SK-N-SH (cell line): ENCODE results near the gene EYA2. TPM values are rescaled to one million over a fixed set of nuclear protein-coding genes. Genes with fewer than 3 reads are reported as not detected.
A peak's percentile ranks its signal among the peaks of the same experiment; 100 is the strongest.
"Not testable (repeated sequence)": the region's sequence is repeated elsewhere in the genome, so short reads cannot be mapped to it uniquely, and the experiment has no call there.

Source experiments
- CTCF ChIA-PET: fragments of 300-600, 350-600 bp; formaldehyde crosslinking; extraction: SDS; loops from one replicate; lab custom pipeline; 2021; lab: Yijun Ruan, JAX
- POLR2A ChIA-PET: fragments of 350-600 bp; sonication (Branson Sonifier 250); formaldehyde crosslinking; extraction: SDS; loops from one replicate; lab custom pipeline; 2020; ENCODE audit warnings: antibody characterized with exemption, inconsistent platforms; lab: Yijun Ruan, JAX
- DNase-seq: peaks from one replicate; pipeline ENCODE4 v3.0.0; 2012
- H2AFZ ChIP-seq: fragments of 200-600 bp; sonication (generic); 2 replicates; pipeline ENCODE4 v1.8.1; 2016; ENCODE audit warnings: antibody characterized with exemption, mild to moderate bottlenecking, low read depth
- H3F3A ChIP-seq: fragments of 200-600 bp; sonication (generic); replicated peaks from 2 replicates; pipeline ENCODE3; 2016; ENCODE audit warnings: antibody characterized with exemption, mild to moderate bottlenecking; ENCODE audit not compliant: insufficient read depth
- H3K27ac ChIP-seq, 2 experiments: fragments of 200-500 bp in 1 of 2; fragments of 200-600 bp in 1 of 2; sonication (Bioruptor generic) in 1 of 2; sonication (generic), shearing (Covaris generic) in 1 of 2; 2 replicates each; pipeline versions ENCODE4 v1.5.1 to v1.6.1; 2014 to 2016; ENCODE audit warnings: low read depth in 2 of 2, inconsistent platforms in 1 of 2, low read length in 1 of 2, mild to moderate bottlenecking in 1 of 2, mixed read lengths in 1 of 2
- H3K27me3 ChIP-seq: fragments of 200-600 bp; sonication (generic), shearing (Covaris generic); 2 replicates; pipeline ENCODE4 v1.6.1; 2016; ENCODE audit warnings: mixed run types; ENCODE audit not compliant: insufficient read depth
- H3K36me3 ChIP-seq, 2 experiments: fragments of 200-500 bp in 1 of 2; fragments of 200-600 bp in 1 of 2; sonication (Bioruptor generic) in 1 of 2; sonication (generic) in 1 of 2; replicated peaks in 1 of 2; 2 replicates each; pipeline versions ENCODE3 to v1.5.1; 2014 to 2016; ENCODE audit warnings: low read length in 1 of 2, mild to moderate bottlenecking in 1 of 2; ENCODE audit not compliant: insufficient read depth in 2 of 2, control insufficient read depth in 1 of 2
- H3K4me1 ChIP-seq, 2 experiments: fragments of 200-500 bp in 1 of 2; fragments of 200-600 bp in 1 of 2; sonication (Bioruptor generic) in 1 of 2; sonication (generic), shearing (Covaris generic) in 1 of 2; 2 replicates each; pipeline versions ENCODE4 v1.5.1 to v1.6.1; 2014 to 2016; ENCODE audit warnings: low read depth in 1 of 2, low read length in 1 of 2, mixed run types in 1 of 2; ENCODE audit not compliant: insufficient read depth in 2 of 2, control insufficient read depth in 1 of 2
- H3K4me2 ChIP-seq: fragments of 200-600 bp; sonication (generic), shearing (Covaris generic); 2 replicates; pipeline ENCODE4 v1.6.1; 2017; ENCODE audit warnings: mixed run types
- H3K4me3 ChIP-seq, 2 experiments: fragments of 200-500 bp in 1 of 2; fragments of 200-600 bp in 1 of 2; sonication (Bioruptor generic) in 1 of 2; sonication (generic), shearing (Covaris generic) in 1 of 2; 2 replicates each; pipeline versions ENCODE4 v1.5.1 to v1.8.1; 2014 to 2016; ENCODE audit warnings: low read depth in 2 of 2, inconsistent platforms in 1 of 2, low read length in 1 of 2, mild to moderate bottlenecking in 1 of 2, mixed read lengths in 1 of 2, moderate library complexity in 1 of 2
- H3K79me2 ChIP-seq: fragments of 200-600 bp; sonication (generic); 2 replicates; pipeline ENCODE4 v1.8.1; 2017; ENCODE audit warnings: mild to moderate bottlenecking; ENCODE audit not compliant: insufficient read depth
- H3K9ac ChIP-seq: fragments of 200-600 bp; sonication (generic); 2 replicates; pipeline ENCODE4 v1.6.1; 2017; ENCODE audit warnings: mixed run types
- H3K9me2 ChIP-seq: fragments of 200-600 bp; sonication (generic); 2 replicates; pipeline ENCODE4 v1.6.1; 2017; ENCODE audit warnings: mixed run types
- H3K9me3 ChIP-seq: fragments of 200-600 bp; sonication (generic); 2 replicates; pipeline ENCODE4 v1.6.1; 2017; ENCODE audit warnings: mixed run types, mild to moderate bottlenecking, moderate library complexity
- H4K20me1 ChIP-seq: fragments of 200-600 bp; sonication (generic); 2 replicates; pipeline ENCODE4 v1.6.1; 2017; ENCODE audit warnings: mild to moderate bottlenecking, mixed run types; ENCODE audit not compliant: insufficient read depth
- CTCF ChIP-seq: fragments of 200-600 bp; sonication (generic); IDR thresholded peaks from 2 replicates; pipeline ENCODE4 v1.6.1; 2017; ENCODE audit warnings: antibody characterized with exemption, mild to moderate bottlenecking, moderate library complexity
- ELF1 ChIP-seq: IDR thresholded peaks from 2 replicates; pipeline ENCODE4 v1.4.0; 2012
- EP300 ChIP-seq, 2 experiments: IDR thresholded peaks; 2 replicates each; pipeline versions ENCODE4 v1.4.0 to v1.6.1; 2012; ENCODE audit warnings: borderline replicate concordance in 1 of 2, low read depth in 1 of 2, low read length in 1 of 2
- EZH2phosphoT487 ChIP-seq: fragments of 200-600 bp; sonication (generic); IDR thresholded peaks from 2 replicates; pipeline ENCODE4 v1.6.1; 2017; ENCODE audit warnings: low read depth, mixed run types, mild to moderate bottlenecking, antibody characterized with exemption, moderate library complexity, borderline replicate concordance
- FOSL2 ChIP-seq: IDR thresholded peaks from 2 replicates; pipeline ENCODE4 v1.4.0; 2012; ENCODE audit warnings: low read depth, mild to moderate bottlenecking, moderate library complexity, borderline replicate concordance
- FOXJ3 ChIP-seq: sonication (generic); formaldehyde crosslinking; IDR thresholded peaks from 2 replicates; pipeline ENCODE4 v1.5.1; 2020; ENCODE audit warnings: mild to moderate bottlenecking, missing genetic modification reagents
- MEF2A ChIP-seq: IDR thresholded peaks from 2 replicates; pipeline ENCODE4 v1.4.0; 2012; ENCODE audit warnings: low read depth, borderline replicate concordance
- MXI1 ChIP-seq: IDR thresholded peaks from 2 replicates; pipeline ENCODE4 v1.6.1; 2012; ENCODE audit warnings: mild to moderate bottlenecking, low read depth, low read length, improper control_type of control experiment
- PBX3 ChIP-seq: IDR thresholded peaks from 2 replicates; pipeline ENCODE4; 2012
- RAD21 ChIP-seq: IDR thresholded peaks from 2 replicates; pipeline ENCODE4 v1.6.1; 2012; ENCODE audit warnings: mild to moderate bottlenecking, low read length
- SIN3A ChIP-seq: IDR thresholded peaks from 2 replicates; pipeline ENCODE4 v1.6.1; 2012; ENCODE audit warnings: low read depth, mild to moderate bottlenecking, low read length, moderate library complexity, borderline replicate concordance
- TAF1 ChIP-seq: IDR thresholded peaks from 2 replicates; pipeline ENCODE4 v1.6.1; 2012; ENCODE audit warnings: low read depth, mild to moderate bottlenecking, low read length, moderate library complexity, borderline replicate concordance
- YY1 ChIP-seq: IDR thresholded peaks from 2 replicates; pipeline ENCODE4 v1.4.0; 2012; ENCODE audit warnings: low read depth, mild to moderate bottlenecking
- ZBTB33 ChIP-seq: IDR thresholded peaks from 2 replicates; pipeline ENCODE4 v1.4.0; 2012; ENCODE audit warnings: low read depth, borderline replicate concordance
- WGBS: methylation state at CpG from one replicate; pipeline ENCODE4 v1.1.6; 2017; ENCODE audit warnings: low lambda C conversion rate; 5-methylcytosine and 5-hydroxymethylcytosine counted together
- polyA plus RNA-seq, 3 experiments: library from polyadenylated mRNA; depleted of rRNA; stranded (reverse); fragments of >200 nt; gene quantifications; 2 replicates each; pipeline ENCODE4 v1.2.3, GENCODE V29; 2012

Gene EYA2
- polyA plus RNA-seq, 1 of the 3 experiments (the other 2 are of a cell fraction) = 0.05 TPM

GRCh38 chr20:47204008-47204849 is 309.6 kb downstream of the EYA2 start:
- no peak overlapping the region for H3K4me3 ChIP-seq
- H3K36me3 ChIP-seq = peaks cover 5 to 8% of the 10 kb centered on the region in 2 experiments
- no peaks in the 10 kb centered on the region for H3K9me3 ChIP-seq
- no peak for DNase-seq
- TF ChIP-seq ZBTB33 (no peak), MEF2A (peak; percentile 48; the same call in 1 of the 2 replicates)
- no peaks in the 10 kb centered on the region for H3K9me2 ChIP-seq
- H4K20me1 ChIP-seq = no peaks in the 10 kb centered on the region
- ChIA-PET CTCF (interaction anchor here (0.6 to 16.2 kb wide), 12 partner anchors 8 to 1416 kb away, joined by 3 to 323 read pairs (median 6); no protein-coding TSS in a partner anchor), POLR2A (no interaction called here)
- H3K27ac ChIP-seq = no peak overlapping the region
- H3K27me3 ChIP-seq = no peaks in the 10 kb centered on the region
- H3K4me1 ChIP-seq = peaks cover 0 to 3% of the 10 kb centered on the region in 2 experiments; a peak in 1 of 4 replicates
- no peak overlapping the region for H3K4me2 ChIP-seq
- H3K9ac ChIP-seq = no peak overlapping the region
- peaks cover 5% of the 10 kb centered on the region for H3F3A ChIP-seq
- H3K79me2 ChIP-seq = no peaks in the 10 kb centered on the region
- WGBS = 86% methylated on average over 12 of the region's 12 CpGs
- H2AFZ ChIP-seq = no peak overlapping the region

- H3K27me3 ChIP-seq, H3K79me2 ChIP-seq, H3K27ac ChIP-seq, H3K4me1 ChIP-seq, POLR2A ChIA-PET, H4K20me1 ChIP-seq, H3K4me2 ChIP-seq, H3K4me3 ChIP-seq, DNase-seq, H3K9me3 ChIP-seq, H3K9me2 ChIP-seq, H3K9ac ChIP-seq, H3F3A ChIP-seq, H2AFZ ChIP-seq: not testable (repeated sequence)
- H3K36me3 ChIP-seq = peaks cover 11% of the 10 kb centered on the region in 2 experiments
- CTCF ChIA-PET = interaction anchor here (0.6 to 16.2 kb wide), 20 partner anchors 8 to 452 kb away, joined by 3 to 323 read pairs (median 6); no protein-coding TSS in a partner anchor
- 92% methylated on average over 11 of the region's 11 CpGs for WGBS
Measured at GRCh38 chr20:47204850-47205122, 310.1 kb downstream of the EYA2 start.

- H3F3A ChIP-seq = peaks cover 5% of the 10 kb centered on the region
- peaks cover 16 to 20% of the 10 kb centered on the region in 2 experiments for H3K36me3 ChIP-seq
- no peaks in the 10 kb centered on the region for H3K9me2 ChIP-seq
- H3K27ac ChIP-seq = no peak overlapping the region; a peak in 1 of 4 replicates
- H3K27me3 ChIP-seq = no peaks in the 10 kb centered on the region
- peak; percentile 78 for DNase-seq
- no peaks in the 10 kb centered on the region for H4K20me1 ChIP-seq
- H3K4me1 ChIP-seq = peaks cover 0 to 3% of the 10 kb centered on the region in 2 experiments; a peak in 1 of 4 replicates
- ChIA-PET CTCF (interaction anchor here (0.6 to 16.2 kb wide), 42 partner anchors 8 to 541 kb away, joined by 3 to 323 read pairs (median 4); no protein-coding TSS in a partner anchor), POLR2A (interaction anchor here (1.0 kb wide), 1 partner anchor 178 kb away, joined by 3 read pairs; no protein-coding TSS in a partner anchor)
- H3K4me2 ChIP-seq = no peak overlapping the region
- H2AFZ ChIP-seq = no peak overlapping the region
- H3K79me2 ChIP-seq = no peaks in the 10 kb centered on the region
- 66% methylated on average over 8 of the region's 9 CpGs for WGBS
- H3K4me3 ChIP-seq = no peak overlapping the region
- H3K9ac ChIP-seq = no peak overlapping the region
- no peaks in the 10 kb centered on the region for H3K9me3 ChIP-seq
- TF ChIP-seq MEF2A = no peak
- TF ChIP-seq ELF1 = no peak
- TF ChIP-seq EZH2phosphoT487 = no peak
- TF ChIP-seq TAF1 = no peak
- no peak for TF ChIP-seq MXI1
- TF ChIP-seq EP300 (IDR thresholded peaks at IDR 0.05; ENCODE audit: borderline replicate concordance in 1 of 2, low read depth in 1 of 2, low read length in 1 of 2) = no peak
- no peak for TF ChIP-seq FOSL2
- TF ChIP-seq SIN3A = 0 out of 2 replicates have a peak, but pooled peaks have one; percentile 30
- TF ChIP-seq RAD21 = peak; percentile 74
- no peak for TF ChIP-seq YY1
- TF ChIP-seq CTCF = peak; percentile 78
- no peak for TF ChIP-seq FOXJ3 (CRISPR knock-in tag)
- no peak for TF ChIP-seq PBX3
Measured at GRCh38 chr20:47205577-47206123, 311.0 kb downstream of the EYA2 start.
